GM10248 (cell line): ENCODE results near the gene CCDC32.
A peak's percentile ranks its signal among the peaks of the same experiment; 100 is the strongest.

ENCODE experiments used
- CTCF ChIA-PET: fragments of 300-600 bp; sonication (Branson Sonifier 250); formaldehyde crosslinking; extraction: SDS; loops from one replicate; lab custom pipeline; 2021; ENCODE audit warnings: antibody characterized with exemption; lab: Yijun Ruan, JAX
- POLR2A ChIA-PET: fragments of 350-650 bp; sonication (Branson Sonifier 250); formaldehyde crosslinking; extraction: SDS; loops from one replicate; lab custom pipeline; 2020; ENCODE audit warnings: antibody characterized with exemption; lab: Yijun Ruan, JAX
- DNase-seq: peaks from one replicate; pipeline ENCODE4 v3.0.0; 2012; ENCODE audit errors: extremely low spot score
- CTCF ChIP-seq: IDR thresholded peaks from 2 replicates; pipeline ENCODE4 v1.5.1; 2012; ENCODE audit warnings: mild to moderate bottlenecking, low read depth; ENCODE audit errors: extremely low read depth, missing control alignments, control extremely low read depth

The CCDC32 gene

GRCh38 chr15:40564591-40565332 lies at the start of gene CCDC32:
Gene CCDC32, minus strand, starts transcription at chr15:40565042. Its CDS starts 2,027 bp downstream, at chr15:40563015.
- peak; percentile 98 for DNase-seq
- CTCF ChIA-PET, result interaction anchor here (0.7 to 1.8 kb wide), 14 partner anchors 9 to 329 kb away, joined by 3 to 8 read pairs (median 4); partner anchors contain the start of genes KNL1 and VPS18
- TF ChIP-seq CTCF, result no peak
- POLR2A ChIA-PET, result interaction anchor here (0.8 to 1.4 kb wide), 6 partner anchors 11 to 718 kb away, joined by 3 to 8 read pairs (median 4); no protein-coding TSS in a partner anchor

- TF ChIP-seq CTCF, result no peak
- ChIA-PET POLR2A (no interaction called here), CTCF (no interaction called here)
- DNase-seq, result no peak
These were observed 48.2 kb upstream of the CCDC32 start for GRCh38 chr15:40613080-40613479.

- no peak for DNase-seq
- no peak for TF ChIP-seq CTCF
- ChIA-PET CTCF (interaction anchor here (1.4 to 6.2 kb wide), 4 partner anchors 11 to 84 kb away, joined by 3 to 25 read pairs (median 4); partner anchors contain the start of gene KNL1), POLR2A (no interaction called here)
These were observed 39.1 kb upstream of the CCDC32 start for GRCh38 chr15:40603935-40604334.

GRCh38 chr15:40600956-40601355 lies 36.1 kb upstream of the CCDC32 start:
- DNase-seq, result no peak
- ChIA-PET POLR2A (no interaction called here), CTCF (interaction anchor here (0.8 to 4.8 kb wide), 6 partner anchors 8 to 34 kb away, joined by 3 to 32 read pairs (median 4); no protein-coding TSS in a partner anchor)

GRCh38 chr15:40598672-40599071 lies 33.8 kb upstream of the CCDC32 start:
- no peak for DNase-seq
- ChIA-PET CTCF (interaction anchor here (1.2 to 4.8 kb wide), 2 partner anchors 9 to 184 kb away, joined by 3 to 32 read pairs; no protein-coding TSS in a partner anchor), POLR2A (no interaction called here)
- TF ChIP-seq CTCF, result no peak

More at GRCh38 chr15:40600956-40601355, 36.1 kb upstream of the CCDC32 start:
- TF ChIP-seq CTCF, result no peak

GRCh38 chr15:40598126-40598525 lies 33.3 kb upstream of the CCDC32 start:
- no peak for TF ChIP-seq CTCF
- CTCF ChIA-PET, result interaction anchor here (4.8 kb wide), 1 partner anchor 9 kb away, joined by 32 read pairs; no protein-coding TSS in a partner anchor
- POLR2A ChIA-PET, result no interaction called here
- DNase-seq, result no peak
